A549 (cell line): Measurements from ENCODE around the gene CD69. TPM values are rescaled to one million over a fixed set of nuclear protein-coding genes. Genes with fewer than 3 reads are reported as not detected.

Experiments
- ATAC-seq, 2 experiments: fragments of 200-7000 bp in 1 of 2; fragments of >200 bp in 1 of 2; cut with Nextera tagmentation in 1 of 2; cut with Tn5 transposase in 1 of 2; 3 replicates each; pipeline versions ENCODE4 v1.8.0 to v1.9.1; 2018 to 2020; ENCODE audit warnings: mild to moderate bottlenecking in 1 of 2, moderate library complexity in 1 of 2
- CTCF ChIA-PET: fragments of 300-600 bp; sonication (Branson Sonifier 250); formaldehyde crosslinking; extraction: SDS; loops from one replicate; lab custom pipeline; 2021; ENCODE audit warnings: antibody characterized with exemption, inconsistent platforms; lab: Yijun Ruan, JAX
- POLR2A ChIA-PET: fragments of 350-600 bp; formaldehyde crosslinking; extraction: SDS; loops from one replicate; lab custom pipeline; 2021; ENCODE audit warnings: antibody characterized with exemption, inconsistent platforms; lab: Yijun Ruan, JAX
- DNase-seq, 2 experiments: peaks; one replicate each; pipeline versions ENCODE4 v3.0.0 to v3.0.0-alpha.2; 2011 to 2016; ENCODE audit warnings: low read depth in 1 of 2, low spot score in 1 of 2
- FAIRE-seq: peaks from 2 replicates; lab custom pipeline; 2011; peaks lifted over from hg19 to GRCh38; lab: Jason Lieb, UNC
- H3K27ac ChIP-seq, 2 experiments: fragments of >200 bp; sonication (Bioruptor Twin); formaldehyde crosslinking; 3 replicates each; pipeline ENCODE4 v1.5.1; 2016 to 2017
- H3K4me1 ChIP-seq: fragments of >200 bp; sonication (Bioruptor Twin); formaldehyde crosslinking; 3 replicates; pipeline ENCODE4 v1.6.1; 2016
- H3K4me2 ChIP-seq: fragments of >200 bp; sonication (Bioruptor Twin); formaldehyde crosslinking; 3 replicates; pipeline ENCODE4 v1.6.1; 2016
- H3K4me3 ChIP-seq: fragments of >200 bp; sonication (Bioruptor Twin); formaldehyde crosslinking; 3 replicates; pipeline ENCODE4 v1.5.1; 2016
- H3K9me3 ChIP-seq: fragments of >200 bp; sonication (Bioruptor Twin); formaldehyde crosslinking; 3 replicates; pipeline ENCODE4 v1.6.1; 2016
- CBX2 ChIP-seq: fragments of 200-600 bp; sonication (generic); IDR thresholded peaks from 2 replicates; pipeline ENCODE4 v1.6.1; 2016; ENCODE audit warnings: low read depth, mild to moderate bottlenecking, borderline replicate concordance
- CBX8 ChIP-seq: fragments of 200-600 bp; sonication (generic); IDR thresholded peaks from 2 replicates; pipeline ENCODE4 v1.6.1; 2016
- CEBPB ChIP-seq, 2 experiments: fragments of >200 bp in 1 of 2; sonication (Bioruptor Twin) in 1 of 2; formaldehyde crosslinking in 1 of 2; IDR thresholded peaks; 2 replicates each; pipeline ENCODE4 v1.6.1; 2012 to 2016
- EHF ChIP-seq: fragments of 250-450 bp; sonication (Bioruptor Pico); IDR thresholded peaks from 2 replicates; pipeline ENCODE4 v1.5.0; 2020; ENCODE audit warnings: mild to moderate bottlenecking
- EP300 ChIP-seq, 2 experiments: fragments of >200 bp; sonication (Bioruptor Twin); formaldehyde crosslinking; IDR thresholded peaks; 2 replicates in 1 of 2; 3 replicates in 1 of 2; pipeline ENCODE4 v1.6.1; 2016 to 2017
- ESRRA ChIP-seq: fragments of 150-350 bp; IDR thresholded peaks from 2 replicates; pipeline ENCODE4 v1.6.1; 2014; ENCODE audit warnings: mild to moderate bottlenecking, low read length, borderline replicate concordance
- FOSL2 ChIP-seq, 2 experiments: fragments of 450-650 bp in 1 of 2; fragments of >200 bp in 1 of 2; sonication (Bioruptor Twin) in 1 of 2; formaldehyde crosslinking; IDR thresholded peaks; 2 replicates each; pipeline versions ENCODE4 v1.5.0 to v1.6.1; 2016 to 2020; ENCODE audit warnings: mild to moderate bottlenecking in 1 of 2, moderate library complexity in 1 of 2
- FOXS1 ChIP-seq: fragments of 250-450 bp; sonication (Bioruptor Pico); IDR thresholded peaks from 2 replicates; pipeline ENCODE4 v1.5.0; 2020; ENCODE audit warnings: mild to moderate bottlenecking, moderate library complexity
- GATA3 ChIP-seq: IDR thresholded peaks from 2 replicates; pipeline ENCODE4 v1.6.1; 2012; ENCODE audit warnings: borderline replicate concordance
- HDAC2 ChIP-seq: fragments of 200-600 bp; sonication (generic); IDR thresholded peaks from 2 replicates; pipeline ENCODE4 v1.6.1; 2016
- HEYL ChIP-seq: fragments of 250-450 bp; sonication (Bioruptor Pico); IDR thresholded peaks from 2 replicates; pipeline ENCODE4 v1.8.0; 2021; ENCODE audit warnings: mild to moderate bottlenecking, moderate library complexity
- HOXA7 ChIP-seq: fragments of 250-450 bp; sonication (Bioruptor Pico); IDR thresholded peaks from 2 replicates; pipeline ENCODE4 v1.5.0; 2020; ENCODE audit warnings: mild to moderate bottlenecking, moderate library complexity
- HOXB5 ChIP-seq: fragments of 250-450 bp; sonication (Bioruptor Pico); IDR thresholded peaks from 2 replicates; pipeline ENCODE4 v1.5.0; 2020; ENCODE audit warnings: mild to moderate bottlenecking, moderate library complexity
- JUNB ChIP-seq: fragments of >200 bp; sonication (Bioruptor Twin); formaldehyde crosslinking; IDR thresholded peaks from 2 replicates; pipeline ENCODE4 v1.6.1; 2016
- KDM1A ChIP-seq: fragments of 200-600 bp; sonication (generic); IDR thresholded peaks from 2 replicates; pipeline ENCODE4 v1.6.1; 2016; ENCODE audit warnings: low read depth, mild to moderate bottlenecking
- MAZ ChIP-seq: fragments of 150-350 bp; IDR thresholded peaks from 2 replicates; pipeline ENCODE4 v1.6.1; 2014; ENCODE audit warnings: antibody characterized with exemption, low read depth, low read length, borderline replicate concordance
- NPAS2 ChIP-seq: fragments of 250-450 bp; sonication (Bioruptor Pico); IDR thresholded peaks from 2 replicates; pipeline ENCODE4 v1.8.0; 2022; ENCODE audit warnings: mild to moderate bottlenecking, moderate library complexity, borderline replicate concordance
- POLR2A ChIP-seq: IDR thresholded peaks from 2 replicates; pipeline ENCODE4 v1.6.1; 2012; ENCODE audit warnings: mild to moderate bottlenecking, low read length
- RAD21 ChIP-seq, 2 experiments: fragments of >200 bp in 1 of 2; sonication (Bioruptor Twin) in 1 of 2; formaldehyde crosslinking in 1 of 2; IDR thresholded peaks in 1 of 2; conservative IDR thresholded peaks in 1 of 2; 2 replicates in 1 of 2; 3 replicates in 1 of 2; pipeline ENCODE4 v1.6.1; 2012 to 2018; ENCODE audit warnings: inconsistent platforms in 1 of 2
- RCOR1 ChIP-seq: fragments of 150-350 bp; IDR thresholded peaks from 2 replicates; pipeline ENCODE4 v1.6.1; 2014; ENCODE audit warnings: antibody characterized with exemption, low read length, low read depth
- RNF2 ChIP-seq: fragments of 200-600 bp; sonication (generic); IDR thresholded peaks from 2 replicates; pipeline ENCODE4 v1.6.1; 2016; ENCODE audit warnings: low read depth, mild to moderate bottlenecking, antibody characterized with exemption, moderate library complexity, borderline replicate concordance
- SMC3 ChIP-seq: fragments of >200 bp; sonication (Bioruptor Twin); formaldehyde crosslinking; IDR thresholded peaks from 3 replicates; pipeline ENCODE4 v1.6.1; 2018; ENCODE audit warnings: inconsistent platforms
- ZFP36 ChIP-seq: fragments of 450-650 bp; IDR thresholded peaks from 2 replicates; pipeline ENCODE4 v1.6.1; 2014; ENCODE audit warnings: borderline replicate concordance; ENCODE audit not compliant: partially characterized antibody
- WGBS: methylation state at CpG from one replicate; pipeline ENCODE4 v1.1.6; 2017; ENCODE audit errors: missing lambda C conversion rate; 5-methylcytosine and 5-hydroxymethylcytosine counted together
- polyA plus RNA-seq, 4 experiments: library from polyadenylated mRNA; depleted of rRNA in 3 of 4; stranded (reverse); fragments of >200 nt; fragmentation: RNase III in 1 of 4; extraction: RNeasy Plus Mini Kit Qiagen cat#74134 plus additional on column Dnase treatment in 1 of 4; gene quantifications; 2 replicates in 3 of 4; 3 replicates in 1 of 4; pipeline ENCODE4 v1.2.3, GENCODE V29; 2011 to 2017
- TF ChIP-seq, protein P1 (sequence below): IDR thresholded peaks from 2 replicates; pipeline ENCODE4 v1.6.1; 2012
- TF ChIP-seq, protein P2 (sequence below): fragments of >200 bp; sonication (Bioruptor Twin); formaldehyde crosslinking; IDR thresholded peaks from 3 replicates; pipeline ENCODE4 v1.6.1; 2016
- TF ChIP-seq, protein P3 (sequence below): fragments of >200 bp; sonication (Bioruptor Twin); formaldehyde crosslinking; IDR thresholded peaks from 2 replicates; pipeline ENCODE4 v1.6.1; 2016
- TF ChIP-seq, protein P4 (sequence below): fragments of 150-350 bp; IDR thresholded peaks from 2 replicates; pipeline ENCODE4 v1.6.1; 2014; ENCODE audit warnings: low read depth, mild to moderate bottlenecking, low read length

Gene CD69
- polyA plus RNA-seq, 2 of the 4 experiments (the other 2 are of a cell fraction): not detected

DNA sequence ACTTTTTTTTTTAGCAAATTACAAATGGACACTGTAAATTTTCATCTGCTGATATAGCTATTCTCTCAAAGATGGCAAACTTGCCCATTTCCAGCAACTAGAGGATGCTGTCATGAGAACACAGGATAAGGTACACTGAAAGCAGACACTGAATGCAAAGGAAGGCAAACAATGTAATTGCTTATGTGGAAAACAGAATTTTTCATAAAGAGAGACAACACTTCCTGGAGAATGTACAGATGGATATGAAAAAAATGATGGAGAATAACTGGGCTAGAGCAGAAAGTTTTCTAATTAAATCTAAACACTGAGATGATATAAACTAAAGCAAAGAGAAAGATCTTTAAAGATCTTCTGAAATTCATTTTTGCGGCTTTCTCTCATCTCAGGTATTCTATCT lies 581 bp downstream of the CD69 start:
- no peak overlapping the region for H3K4me3 ChIP-seq
- POLR2A ChIA-PET: no interaction called here
- FAIRE-seq (no peak), DNase-seq (no peak)
- CTCF ChIA-PET: interaction anchor here (1.0 to 4.1 kb wide), 2 partner anchors 10 to 164 kb away, joined by 3 to 41 read pairs; no protein-coding TSS in a partner anchor
- H3K9me3 ChIP-seq: no peaks in the 10 kb centered on the region
- no peak overlapping the region for H3K27ac ChIP-seq
- 94% methylated on average over 1 of the region's 1 CpG for WGBS
- H3K4me1 ChIP-seq: no peaks in the 10 kb centered on the region
- H3K4me2 ChIP-seq: no peak overlapping the region
- TF ChIP-seq, protein P1, sequence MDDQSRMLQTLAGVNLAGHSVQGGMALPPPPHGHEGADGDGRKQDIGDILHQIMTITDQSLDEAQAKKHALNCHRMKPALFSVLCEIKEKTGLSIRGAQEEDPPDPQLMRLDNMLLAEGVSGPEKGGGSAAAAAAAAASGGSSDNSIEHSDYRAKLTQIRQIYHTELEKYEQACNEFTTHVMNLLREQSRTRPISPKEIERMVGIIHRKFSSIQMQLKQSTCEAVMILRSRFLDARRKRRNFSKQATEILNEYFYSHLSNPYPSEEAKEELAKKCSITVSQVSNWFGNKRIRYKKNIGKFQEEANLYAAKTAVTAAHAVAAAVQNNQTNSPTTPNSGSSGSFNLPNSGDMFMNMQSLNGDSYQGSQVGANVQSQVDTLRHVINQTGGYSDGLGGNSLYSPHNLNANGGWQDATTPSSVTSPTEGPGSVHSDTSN: no peak
- TF ChIP-seq GATA3 (no peak), KDM1A (no peak), ESRRA (no peak), ZFP36 (no peak), EP300 (IDR thresholded peaks at IDR 0.05) (no peak), CBX2 (no peak), FOXS1 (CRISPR knock-in tag) (no peak), SMC3 (no peak), MAZ (no peak), CEBPB (IDR thresholded peaks at IDR 0.05) (no peak), POLR2A (no peak), NPAS2 (CRISPR knock-in tag) (no peak), HDAC2 (no peak), HEYL (CRISPR knock-in tag) (no peak), EHF (CRISPR knock-in tag) (no peak)
- TF ChIP-seq, protein P2, sequence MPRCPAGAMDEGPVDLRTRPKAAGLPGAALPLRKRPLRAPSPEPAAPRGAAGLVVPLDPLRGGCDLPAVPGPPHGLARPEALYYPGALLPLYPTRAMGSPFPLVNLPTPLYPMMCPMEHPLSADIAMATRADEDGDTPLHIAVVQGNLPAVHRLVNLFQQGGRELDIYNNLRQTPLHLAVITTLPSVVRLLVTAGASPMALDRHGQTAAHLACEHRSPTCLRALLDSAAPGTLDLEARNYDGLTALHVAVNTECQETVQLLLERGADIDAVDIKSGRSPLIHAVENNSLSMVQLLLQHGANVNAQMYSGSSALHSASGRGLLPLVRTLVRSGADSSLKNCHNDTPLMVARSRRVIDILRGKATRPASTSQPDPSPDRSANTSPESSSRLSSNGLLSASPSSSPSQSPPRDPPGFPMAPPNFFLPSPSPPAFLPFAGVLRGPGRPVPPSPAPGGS: no peak
- TF ChIP-seq, all 56 proteins: peak for 0
- ATAC-seq: no peak

DNA sequence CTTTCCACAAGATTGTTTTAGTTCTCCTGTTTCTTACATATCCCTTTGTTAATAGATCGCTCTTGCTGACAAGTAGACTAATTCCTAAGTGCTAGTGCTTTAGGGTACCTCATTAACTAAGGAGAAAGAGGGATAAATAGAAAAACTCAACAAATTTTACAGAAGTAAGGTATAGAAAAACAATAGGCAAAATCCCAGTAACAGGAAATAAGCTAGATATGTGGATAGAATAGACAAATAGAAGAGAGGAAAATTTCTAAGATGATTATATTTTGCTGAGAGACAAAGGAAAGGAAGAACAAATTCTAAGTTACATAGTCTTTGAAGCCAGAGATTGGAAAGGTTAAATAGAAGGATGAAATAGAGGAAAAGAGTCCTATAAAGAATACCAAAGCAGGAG lies 1.0 kb downstream of the CD69 start:
- no peaks in the 10 kb centered on the region for H3K9me3 ChIP-seq
- TF ChIP-seq HOXB5: no peak
- no peak for TF ChIP-seq FOSL2 (IDR thresholded peaks at IDR 0.05)
- TF ChIP-seq FOSL2 (CRISPR knock-in tag; IDR thresholded peaks at IDR 0.05): no peak
- TF ChIP-seq SMC3: no peak
- TF ChIP-seq CBX8: no peak
- no peak for TF ChIP-seq ZFP36
- TF ChIP-seq RCOR1: no peak
- no peak for TF ChIP-seq JUNB
- TF ChIP-seq, protein P3, sequence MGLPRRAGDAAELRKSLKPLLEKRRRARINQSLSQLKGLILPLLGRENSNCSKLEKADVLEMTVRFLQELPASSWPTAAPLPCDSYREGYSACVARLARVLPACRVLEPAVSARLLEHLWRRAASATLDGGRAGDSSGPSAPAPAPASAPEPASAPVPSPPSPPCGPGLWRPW: no peak
- TF ChIP-seq HEYL (CRISPR knock-in tag): no peak
- no peak for TF ChIP-seq RNF2
- TF ChIP-seq, protein P4, sequence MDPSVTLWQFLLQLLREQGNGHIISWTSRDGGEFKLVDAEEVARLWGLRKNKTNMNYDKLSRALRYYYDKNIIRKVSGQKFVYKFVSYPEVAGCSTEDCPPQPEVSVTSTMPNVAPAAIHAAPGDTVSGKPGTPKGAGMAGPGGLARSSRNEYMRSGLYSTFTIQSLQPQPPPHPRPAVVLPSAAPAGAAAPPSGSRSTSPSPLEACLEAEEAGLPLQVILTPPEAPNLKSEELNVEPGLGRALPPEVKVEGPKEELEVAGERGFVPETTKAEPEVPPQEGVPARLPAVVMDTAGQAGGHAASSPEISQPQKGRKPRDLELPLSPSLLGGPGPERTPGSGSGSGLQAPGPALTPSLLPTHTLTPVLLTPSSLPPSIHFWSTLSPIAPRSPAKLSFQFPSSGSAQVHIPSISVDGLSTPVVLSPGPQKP: no peak
- no peak for TF ChIP-seq RAD21 (conservative IDR thresholded peaks at IDR 0.05 in 1 of 2, IDR thresholded peaks at IDR 0.05 in 1 of 2)
- no peak for TF ChIP-seq KDM1A
- no peak for TF ChIP-seq HOXA7 (CRISPR knock-in tag)
- TF ChIP-seq, all 56 proteins: peak for 0
- POLR2A ChIA-PET: no interaction called here
- FAIRE-seq (no peak), ATAC-seq (no peak), DNase-seq (no peak)
- Histone ChIP-seq H3K4me1 (no peaks in the 10 kb centered on the region), H3K4me3 (no peak overlapping the region), H3K27ac (no peak overlapping the region), H3K4me2 (no peak overlapping the region)
- WGBS: 49% methylated on average over 1 of the region's 1 CpG
- CTCF ChIA-PET: interaction anchor here (4.1 kb wide), 1 partner anchor 9 kb away, joined by 41 read pairs; no protein-coding TSS in a partner anchor
